MCF 10A (cell line): Measurements from ENCODE around the gene LAT. TPM values are rescaled to one million over a fixed set of nuclear protein-coding genes. Genes with fewer than 3 reads are reported as not detected.

Source experiments
- BruUV-seq: library from RNA; stranded (reverse); fragments of 400-500 nt; replicated peaks from 2 replicates; lab custom pipeline; 2021; lab: Mats Ljungman, UMichigan
- CTCF ChIA-PET: fragments of 300-600 bp; sonication (Branson Sonifier 250); formaldehyde crosslinking; extraction: SDS; loops from one replicate; lab custom pipeline; 2021; ENCODE audit warnings: antibody characterized with exemption, inconsistent platforms; lab: Yijun Ruan, JAX
- POLR2A ChIA-PET: fragments of 300-600, 350-650 bp; sonication (Branson Sonifier 250); formaldehyde crosslinking; extraction: SDS; loops from one replicate; lab custom pipeline; 2020; ENCODE audit warnings: antibody characterized with exemption, inconsistent platforms; lab: Yijun Ruan, JAX
- DNase-seq: peaks from one replicate; pipeline ENCODE4 v3.0.0-alpha.2; 2018; ENCODE audit not compliant: unreplicated experiment
- H3K27ac Mint-ChIP-seq: one replicate; pipeline ENCODE4 v1.8.0; 2022; ENCODE audit warnings: mild to moderate bottlenecking, low read depth, mixed read lengths; ENCODE audit not compliant: unreplicated experiment
- H3K27me3 Mint-ChIP-seq: one replicate; pipeline ENCODE4 v1.8.0; 2022; ENCODE audit warnings: mixed read lengths; ENCODE audit not compliant: insufficient read depth, unreplicated experiment
- H3K36me3 Mint-ChIP-seq: one replicate; pipeline ENCODE4 v1.8.0; 2022; ENCODE audit warnings: mild to moderate bottlenecking, moderate library complexity, mixed read lengths; ENCODE audit not compliant: insufficient read depth, unreplicated experiment
- H3K4me1 Mint-ChIP-seq: one replicate; pipeline ENCODE4 v1.8.0; 2022; ENCODE audit warnings: mixed read lengths; ENCODE audit not compliant: insufficient read depth, unreplicated experiment
- H3K4me3 Mint-ChIP-seq: one replicate; pipeline ENCODE4 v1.8.0; 2022; ENCODE audit warnings: mild to moderate bottlenecking, moderate library complexity, mixed read lengths; ENCODE audit not compliant: unreplicated experiment
- H3K9me3 Mint-ChIP-seq: one replicate; pipeline ENCODE4 v1.8.0; 2022; ENCODE audit warnings: mixed read lengths; ENCODE audit not compliant: unreplicated experiment
- intact Hi-C: fragments of 100-400 bp; cut with micrococcal nuclease; formaldehyde crosslinking; loops from 2 replicates; pipeline ENCODE4 v1.14.1; 2022
- total RNA-seq: library from RNA; stranded (reverse); gene quantifications from 2 replicates; pipeline ENCODE4 v1.2.3, GENCODE V29; 2022
- TF ChIP-seq, protein P1 (sequence below): fragments of 200-600 bp; IDR thresholded peaks from one replicate; pipeline ENCODE4 v1.8.0; 2022; ENCODE audit warnings: antibody characterized with exemption, mild to moderate bottlenecking; ENCODE audit not compliant: unreplicated experiment

Gene LAT
- total RNA-seq, 1 experiment from 2014 or later = 4.4 TPM

DNA sequence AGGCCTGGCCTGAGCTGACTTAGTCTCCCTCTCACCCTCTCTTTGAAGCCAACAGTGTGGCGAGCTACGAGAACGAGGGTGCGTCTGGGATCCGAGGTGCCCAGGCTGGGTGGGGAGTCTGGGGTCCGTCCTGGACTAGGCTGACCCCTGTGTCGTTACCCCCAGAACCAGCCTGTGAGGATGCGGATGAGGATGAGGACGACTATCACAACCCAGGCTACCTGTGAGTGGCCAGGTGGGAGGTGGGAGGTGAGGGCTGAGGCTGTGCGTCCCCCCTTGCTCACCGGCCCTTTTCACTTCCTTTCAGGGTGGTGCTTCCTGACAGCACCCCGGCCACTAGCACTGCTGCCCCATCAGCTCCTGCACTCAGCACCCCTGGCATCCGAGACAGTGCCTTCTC, 1.6 kb downstream of the LAT start:
- POLR2A ChIA-PET = no interaction called here
- H3K4me3 Mint-ChIP-seq = no peak overlapping the region
- no TSS peak for BruUV-seq
- H3K27me3 Mint-ChIP-seq = no peaks in the 10 kb centered on the region
- peaks cover 13% of the 10 kb centered on the region for H3K36me3 Mint-ChIP-seq
- peaks cover 11% of the 10 kb centered on the region for H3K9me3 Mint-ChIP-seq
- CTCF ChIA-PET = interaction anchor here (1.6 kb wide), 1 partner anchor 9 kb away, joined by 10 read pairs; no protein-coding TSS in a partner anchor
- H3K4me1 Mint-ChIP-seq = no peaks in the 10 kb centered on the region
- DNase-seq = no peak
- TF ChIP-seq, protein P1, sequence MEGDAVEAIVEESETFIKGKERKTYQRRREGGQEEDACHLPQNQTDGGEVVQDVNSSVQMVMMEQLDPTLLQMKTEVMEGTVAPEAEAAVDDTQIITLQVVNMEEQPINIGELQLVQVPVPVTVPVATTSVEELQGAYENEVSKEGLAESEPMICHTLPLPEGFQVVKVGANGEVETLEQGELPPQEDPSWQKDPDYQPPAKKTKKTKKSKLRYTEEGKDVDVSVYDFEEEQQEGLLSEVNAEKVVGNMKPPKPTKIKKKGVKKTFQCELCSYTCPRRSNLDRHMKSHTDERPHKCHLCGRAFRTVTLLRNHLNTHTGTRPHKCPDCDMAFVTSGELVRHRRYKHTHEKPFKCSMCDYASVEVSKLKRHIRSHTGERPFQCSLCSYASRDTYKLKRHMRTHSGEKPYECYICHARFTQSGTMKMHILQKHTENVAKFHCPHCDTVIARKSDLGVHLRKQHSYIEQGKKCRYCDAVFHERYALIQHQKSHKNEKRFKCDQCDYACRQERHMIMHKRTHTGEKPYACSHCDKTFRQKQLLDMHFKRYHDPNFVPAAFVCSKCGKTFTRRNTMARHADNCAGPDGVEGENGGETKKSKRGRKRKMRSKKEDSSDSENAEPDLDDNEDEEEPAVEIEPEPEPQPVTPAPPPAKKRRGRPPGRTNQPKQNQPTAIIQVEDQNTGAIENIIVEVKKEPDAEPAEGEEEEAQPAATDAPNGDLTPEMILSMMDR = no peak
- intact Hi-C loops = no loop called here
- H3K27ac Mint-ChIP-seq = no peak overlapping the region

DNA sequence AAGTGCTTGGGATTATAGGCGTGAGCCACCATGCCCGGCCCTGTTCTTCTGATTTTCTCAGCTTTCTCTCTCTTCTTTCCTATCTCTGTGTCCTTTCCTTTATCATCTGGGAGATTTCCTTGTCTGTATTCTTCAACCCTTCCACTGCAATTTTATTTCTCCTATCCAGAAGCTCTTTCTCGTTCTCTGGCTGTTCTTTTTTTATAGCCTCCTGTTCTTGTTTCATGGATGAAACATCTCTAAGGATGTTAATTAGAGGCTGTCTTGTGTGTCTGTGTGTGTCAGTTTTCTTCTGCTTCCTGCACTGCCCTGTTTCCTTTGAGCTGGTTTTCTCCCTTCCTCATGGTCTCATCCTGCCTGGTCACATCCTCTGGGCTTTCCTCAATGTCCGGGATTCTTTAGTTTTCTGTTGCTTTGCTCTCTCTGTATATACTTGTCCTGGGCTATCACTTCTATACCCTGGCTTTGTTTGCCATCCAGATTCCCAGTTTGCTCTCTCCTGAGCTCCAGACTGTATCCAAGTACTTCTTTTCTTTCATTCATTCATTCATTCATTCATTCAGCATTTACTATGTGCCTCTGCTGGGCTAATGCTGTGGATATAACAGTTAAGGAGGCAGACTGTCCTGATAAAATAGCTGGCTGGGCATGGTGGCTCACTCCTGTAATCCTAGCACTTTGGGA, 2.5 kb downstream of the LAT start:
- BruUV-seq = TSS peak; percentile 24
- TF ChIP-seq, protein P1 = no peak
- CTCF ChIA-PET = interaction anchor here (1.6 to 3.1 kb wide), 2 partner anchors 9 to 10 kb away, joined by 10 to 20 read pairs; no protein-coding TSS in a partner anchor
- H3K9me3 Mint-ChIP-seq = peaks cover 11% of the 10 kb centered on the region
- H3K4me1 Mint-ChIP-seq = no peaks in the 10 kb centered on the region
- no peak overlapping the region for H3K27ac Mint-ChIP-seq
- POLR2A ChIA-PET = interaction anchor here (0.6 to 1.7 kb wide), 2 partner anchors 14 to 20 kb away, joined by 3 to 4 read pairs; no protein-coding TSS in a partner anchor
- H3K27me3 Mint-ChIP-seq = no peaks in the 10 kb centered on the region
- peaks cover 13% of the 10 kb centered on the region for H3K36me3 Mint-ChIP-seq
- DNase-seq = no peak
- H3K4me3 Mint-ChIP-seq = no peak overlapping the region
- intact Hi-C loops = no loop called here

DNA sequence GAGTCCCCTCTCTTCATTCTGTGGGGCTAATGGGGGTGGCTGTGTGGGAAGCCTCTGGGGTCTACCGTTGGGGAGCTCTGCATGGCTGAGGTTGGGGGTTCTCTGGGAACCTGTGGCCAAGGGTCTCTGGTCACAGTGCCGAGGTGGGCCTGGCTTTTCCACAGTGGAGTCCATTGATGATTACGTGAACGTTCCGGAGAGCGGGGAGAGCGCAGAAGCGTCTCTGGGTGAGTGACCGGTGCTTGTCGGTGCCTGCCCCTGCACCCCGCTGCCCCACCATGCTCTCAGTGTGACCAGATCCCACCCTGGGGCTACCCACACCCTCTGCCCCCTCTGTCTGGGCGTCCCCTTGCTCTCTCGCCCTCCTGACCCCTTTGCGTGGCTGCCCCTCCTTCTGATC, 4.5 kb downstream of the LAT start:
- Mint-ChIP-seq H3K4me3 (no peak overlapping the region), H3K36me3 (peaks cover 7% of the 10 kb centered on the region), H3K4me1 (no peaks in the 10 kb centered on the region), H3K27me3 (no peaks in the 10 kb centered on the region), H3K9me3 (peaks cover 11% of the 10 kb centered on the region), H3K27ac (no peak overlapping the region)
- ChIA-PET POLR2A (interaction anchor here (1.2 kb wide), 1 partner anchor 728 kb away, joined by 3 read pairs; no protein-coding TSS in a partner anchor), CTCF (interaction anchor here (3.1 kb wide), 1 partner anchor 12 kb away, joined by 20 read pairs; no protein-coding TSS in a partner anchor)
- TF ChIP-seq, protein P1 = no peak
- intact Hi-C loops = no loop called here
- no peak for DNase-seq
- BruUV-seq = no TSS peak

DNA sequence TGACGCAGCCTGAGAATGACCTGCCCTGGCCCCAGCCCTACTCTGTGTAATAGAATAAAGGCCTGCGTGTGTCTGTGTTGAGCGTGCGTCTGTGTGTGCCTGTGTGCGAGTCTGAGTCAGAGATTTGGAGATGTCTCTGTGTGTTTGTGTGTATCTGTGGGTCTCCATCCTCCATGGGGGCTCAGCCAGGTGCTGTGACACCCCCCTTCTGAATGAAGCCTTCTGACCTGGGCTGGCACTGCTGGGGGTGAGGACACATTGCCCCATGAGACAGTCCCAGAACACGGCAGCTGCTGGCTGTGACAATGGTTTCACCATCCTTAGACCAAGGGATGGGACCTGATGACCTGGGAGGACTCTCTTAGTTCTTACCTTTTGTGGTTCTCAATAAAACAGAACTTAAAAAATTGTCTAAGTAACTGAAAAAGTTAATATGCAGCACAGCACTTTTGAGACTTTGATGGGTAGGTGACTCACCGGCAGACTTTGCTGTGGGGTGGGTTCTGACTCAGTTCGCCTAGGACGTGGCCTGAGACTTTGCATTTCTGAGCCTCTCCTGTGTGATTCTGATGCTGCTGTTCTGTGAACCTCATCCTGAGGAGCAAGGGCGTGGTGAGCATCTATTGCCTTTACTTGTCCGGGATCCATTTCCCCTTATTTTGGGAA, 5.7 kb downstream of the LAT start:
- peaks cover 7% of the 10 kb centered on the region for H3K36me3 Mint-ChIP-seq
- no peak for DNase-seq
- no TSS peak for BruUV-seq
- H3K4me1 Mint-ChIP-seq = no peaks in the 10 kb centered on the region
- ChIA-PET POLR2A (no interaction called here), CTCF (interaction anchor here (3.1 kb wide), 1 partner anchor 13 kb away, joined by 20 read pairs; no protein-coding TSS in a partner anchor)
- H3K27me3 Mint-ChIP-seq = no peaks in the 10 kb centered on the region
- H3K4me3 Mint-ChIP-seq = no peak overlapping the region
- H3K9me3 Mint-ChIP-seq = peaks cover 11% of the 10 kb centered on the region
- TF ChIP-seq, protein P1 = no peak
- intact Hi-C loops = no loop called here
- no peak overlapping the region for H3K27ac Mint-ChIP-seq
